Right lobe of liver (tissue), 6 donors: ENCODE data around the gene ALDH16A1. TPM values are rescaled to one million over a fixed set of nuclear protein-coding genes. Genes with fewer than 3 reads are reported as not detected.

Experiments used
- ATAC-seq, 4 donors: fragments of 200-7000 bp; cut with Tn5 transposase; one replicate each; pipeline ENCODE4 v1.9.1; 2020; ENCODE audit warnings: mild to moderate bottlenecking in 4 of 4, moderate library complexity in 4 of 4
- DNase-seq, 3 donors: peaks; one replicate each; pipeline ENCODE4 v3.0.0-alpha.2; 2020
- H3K27ac ChIP-seq, 3 donors: fragments of 200-600 bp; one replicate each; pipeline ENCODE4 v1.8.0; 2022
- H3K27me3 ChIP-seq, 2 donors: fragments of 200-600 bp; one replicate each; pipeline ENCODE4 v1.8.0; 2022
- H3K36me3 ChIP-seq, 4 donors: fragments of 200-600 bp; sonication (generic) in 1 of 4; one replicate each; pipeline versions ENCODE4 v1.5.1 to v1.8.0; 2017 to 2022; ENCODE audit warnings: control low read depth in 1 of 4
- H3K4me1 ChIP-seq, 4 donors: fragments of 200-600 bp; sonication (generic) in 1 of 4; one replicate each; pipeline versions ENCODE4 v1.5.1 to v1.8.0; 2017 to 2022; ENCODE audit warnings: control low read depth in 1 of 4
- H3K4me3 ChIP-seq, 3 donors: fragments of 200-600 bp; one replicate each; pipeline ENCODE4 v1.8.0; 2022
- H3K9me3 ChIP-seq, 4 donors: fragments of 200-600 bp; sonication (generic) in 1 of 4; one replicate each; pipeline versions ENCODE4 v1.5.1 to v1.8.0; 2017 to 2022; ENCODE audit warnings: control low read depth in 1 of 4
- POLR2A ChIP-seq: fragments of 450-650 bp; IDR thresholded peaks from one replicate; pipeline ENCODE4 v1.6.1; 2017; ENCODE audit warnings: antibody characterized with exemption, mild to moderate bottlenecking
- WGBS: methylation state at CpG from one replicate; pipeline ENCODE4 v1.1.6; 2018; ENCODE audit warnings: low coverage, low lambda C conversion rate; ENCODE audit not compliant: insufficient coverage; ENCODE audit errors: missing lambda C conversion rate; 5-methylcytosine and 5-hydroxymethylcytosine counted together
- intact Hi-C, 2 donors: fragments of 100-400 bp; cut with DNase I; formaldehyde crosslinking; loops; one replicate each; pipeline versions ENCODE4 v1.11.2 to v1.14.1; 2022
- total RNA-seq, 6 experiments: library from RNA; depleted of rRNA in 2 of 6; stranded (reverse); fragments of >200 nt in 2 of 6; fragmentation: NEBNext Ultra II Directional in 3 of 6; extraction: Animal tissue kit (Norgen Biotek cat#: 25700) in 3 of 6; gene quantifications; one replicate each; pipeline versions ENCODE4 v1.1.0 to v1.2.4, GENCODE V29; 2016 to 2023
- TF ChIP-seq, protein P1 (sequence below), 4 donors: fragments of 200-600 bp in 3 of 4; fragments of 450-650 bp in 1 of 4; IDR thresholded peaks; one replicate each; pipeline versions ENCODE4 v1.5.1 to v1.8.0; 2016 to 2022; ENCODE audit warnings: antibody characterized with exemption in 4 of 4, mild to moderate bottlenecking in 2 of 4
- donor health status: DM: no; HTN: yes; CAD: no.
- donor health status: DM: no; HTN: no; CAD: no.
- donor health status: DM: no; HTN: no; CAD: no.
- donor health status: DM: no; HTN: yes; CAD: no.
- donor health status: DM: no; HTN: yes; CAD: no.

The ALDH16A1 gene
- total RNA-seq, 6 experiments from 2014 or later, result 14.4 to 29.6 (median 19.8) TPM

DNA sequence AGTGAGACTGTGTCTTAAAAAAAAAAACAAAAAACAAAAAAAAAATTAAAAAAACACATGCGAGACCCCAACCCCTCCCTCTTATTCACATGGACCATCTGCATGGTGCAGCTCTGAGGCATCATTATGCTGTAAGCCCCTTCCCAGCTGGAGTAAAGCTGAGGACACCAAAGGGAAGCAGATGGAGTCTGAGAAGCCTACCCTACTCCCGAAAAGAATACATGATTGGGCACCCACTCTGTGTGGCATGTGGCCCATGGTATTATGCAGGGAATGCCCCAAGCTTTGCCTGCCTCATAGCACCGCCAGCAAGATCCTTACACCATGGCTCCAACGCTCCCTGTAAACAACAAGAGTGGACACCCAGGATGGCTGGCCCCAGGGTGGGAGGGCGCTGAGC lies 34.5 kb upstream of the ALDH16A1 start:
- no peak for ATAC-seq
- Histone ChIP-seq H3K4me1 (peaks cover 0 to 7% (median 0%) of the 10 kb centered on the region in 4 donors), H3K4me3 (no peak overlapping the region), H3K9me3 (no peaks in the 10 kb centered on the region), H3K36me3 (no peaks in the 10 kb centered on the region), H3K27me3 (peaks cover 8 to 22% of the 10 kb centered on the region in 2 donors), H3K27ac (no peak overlapping the region)
- intact Hi-C loops, result no loop called here
- no peak for TF ChIP-seq POLR2A
- TF ChIP-seq, protein P1, sequence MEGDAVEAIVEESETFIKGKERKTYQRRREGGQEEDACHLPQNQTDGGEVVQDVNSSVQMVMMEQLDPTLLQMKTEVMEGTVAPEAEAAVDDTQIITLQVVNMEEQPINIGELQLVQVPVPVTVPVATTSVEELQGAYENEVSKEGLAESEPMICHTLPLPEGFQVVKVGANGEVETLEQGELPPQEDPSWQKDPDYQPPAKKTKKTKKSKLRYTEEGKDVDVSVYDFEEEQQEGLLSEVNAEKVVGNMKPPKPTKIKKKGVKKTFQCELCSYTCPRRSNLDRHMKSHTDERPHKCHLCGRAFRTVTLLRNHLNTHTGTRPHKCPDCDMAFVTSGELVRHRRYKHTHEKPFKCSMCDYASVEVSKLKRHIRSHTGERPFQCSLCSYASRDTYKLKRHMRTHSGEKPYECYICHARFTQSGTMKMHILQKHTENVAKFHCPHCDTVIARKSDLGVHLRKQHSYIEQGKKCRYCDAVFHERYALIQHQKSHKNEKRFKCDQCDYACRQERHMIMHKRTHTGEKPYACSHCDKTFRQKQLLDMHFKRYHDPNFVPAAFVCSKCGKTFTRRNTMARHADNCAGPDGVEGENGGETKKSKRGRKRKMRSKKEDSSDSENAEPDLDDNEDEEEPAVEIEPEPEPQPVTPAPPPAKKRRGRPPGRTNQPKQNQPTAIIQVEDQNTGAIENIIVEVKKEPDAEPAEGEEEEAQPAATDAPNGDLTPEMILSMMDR (IDR thresholded peaks at IDR 0.05), result no peak
- 43% methylated on average over 2 of the region's 5 CpGs for WGBS
- no peak for DNase-seq

DNA sequence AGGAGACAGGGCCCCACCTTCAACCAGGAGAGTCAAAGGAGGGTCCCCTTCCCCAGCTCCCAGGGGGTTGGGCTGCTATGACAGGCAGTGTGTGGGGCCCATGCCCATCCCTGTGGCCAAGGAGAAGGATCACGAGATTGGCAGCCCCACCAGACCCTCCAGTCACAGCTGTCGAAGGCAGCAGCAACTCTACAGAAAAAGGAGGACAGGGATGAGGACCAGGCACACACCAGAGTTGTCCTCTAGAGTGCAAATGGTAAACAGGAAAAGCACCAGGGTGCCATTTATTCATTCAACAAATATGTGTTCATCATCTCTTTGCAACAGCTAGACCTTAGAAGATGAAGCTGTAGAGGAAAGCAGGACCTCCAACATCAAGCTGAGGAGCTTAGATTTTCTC lies 33.9 kb upstream of the ALDH16A1 start:
- no peaks in the 10 kb centered on the region for H3K36me3 ChIP-seq
- ATAC-seq, result no peak
- H3K4me1 ChIP-seq, result peaks cover 0 to 7% (median 0%) of the 10 kb centered on the region in 4 donors
- H3K9me3 ChIP-seq, result no peaks in the 10 kb centered on the region
- H3K27me3 ChIP-seq, result peaks cover 9 to 23% of the 10 kb centered on the region in 2 donors
- no peak overlapping the region for H3K27ac ChIP-seq
- no peak overlapping the region for H3K4me3 ChIP-seq
- WGBS, result no CpG with 5 or more reads among the region's 2 CpGs
- TF ChIP-seq, protein P1 (IDR thresholded peaks at IDR 0.05), result no peak
- TF ChIP-seq POLR2A, result no peak
- intact Hi-C loops, result no loop called here
- no peak for DNase-seq

DNA sequence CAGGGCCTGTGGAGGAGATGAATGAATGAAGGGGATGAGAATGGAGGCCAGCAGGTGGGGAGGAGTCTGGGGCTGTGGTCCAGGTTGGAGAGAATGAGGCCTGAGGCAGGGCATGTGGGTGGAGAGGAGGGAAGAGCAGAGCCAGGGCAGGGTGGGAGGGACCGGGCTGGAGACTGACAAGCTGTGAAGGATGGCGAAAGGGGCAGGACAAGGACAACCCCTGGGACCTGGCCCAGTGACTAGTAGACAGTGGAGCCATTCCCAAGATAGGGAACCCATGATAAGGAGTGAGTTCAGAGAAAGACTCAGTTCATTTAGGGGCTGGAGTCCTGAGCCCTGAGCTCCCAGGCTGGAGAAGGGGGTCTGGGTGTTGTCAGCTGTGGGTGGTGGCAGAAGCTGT lies 32.8 kb upstream of the ALDH16A1 start:
- WGBS, result no CpG with 5 or more reads among the region's 2 CpGs
- DNase-seq (no peak), ATAC-seq (no peak)
- H3K4me1 ChIP-seq, result peaks cover 0 to 7% (median 0%) of the 10 kb centered on the region in 4 donors
- no peak overlapping the region for H3K27ac ChIP-seq
- H3K4me3 ChIP-seq, result no peak overlapping the region
- no peaks in the 10 kb centered on the region for H3K36me3 ChIP-seq
- intact Hi-C loops, result no loop called here
- TF ChIP-seq POLR2A, result no peak
- TF ChIP-seq, protein P1 (IDR thresholded peaks at IDR 0.05), result no peak
- H3K9me3 ChIP-seq, result no peaks in the 10 kb centered on the region
- H3K27me3 ChIP-seq, result peaks cover 9 to 23% of the 10 kb centered on the region in 2 donors

DNA sequence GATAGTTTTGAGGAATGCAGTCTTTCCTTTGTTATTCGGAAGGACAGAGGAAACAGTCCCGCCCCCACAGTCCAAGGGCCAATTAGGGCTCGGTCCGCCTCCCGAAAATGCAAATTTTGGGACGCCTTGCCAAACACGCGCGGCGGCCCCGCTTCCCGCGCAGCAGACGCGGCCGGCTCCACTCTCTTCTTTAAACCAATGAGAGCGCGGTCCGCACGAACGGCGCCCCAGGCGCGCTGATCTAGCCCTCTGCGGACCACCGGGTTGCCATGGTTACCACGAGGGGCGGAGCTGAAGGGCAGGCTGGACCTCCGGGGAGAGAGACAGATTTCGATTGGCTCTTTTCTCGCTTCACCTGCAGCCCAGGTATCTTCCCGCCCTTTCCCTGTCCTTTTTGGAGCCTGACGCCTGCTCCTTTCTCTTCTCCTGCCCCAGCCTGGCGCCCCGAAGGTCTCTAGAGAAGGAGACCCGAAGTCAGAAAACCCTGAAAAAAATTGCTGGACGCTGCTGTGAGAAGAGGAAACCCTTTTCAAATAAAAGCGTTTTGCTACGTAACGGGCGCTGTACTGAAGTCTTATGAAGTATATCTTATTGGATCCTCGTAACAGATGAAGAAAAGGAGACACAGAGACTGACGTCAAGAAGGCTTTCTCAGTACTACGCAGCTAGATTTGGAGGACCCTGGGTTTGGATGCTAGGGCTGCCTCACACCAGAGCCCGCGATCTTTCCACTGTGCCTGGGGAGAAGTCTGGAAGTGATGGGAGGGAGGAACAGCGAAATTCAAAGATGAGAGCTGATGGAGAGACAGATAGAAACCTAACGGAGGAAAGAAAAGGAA lies 31.8 kb upstream of the ALDH16A1 start:
- Histone ChIP-seq H3K4me1 (peaks cover 0 to 7% (median 0%) of the 10 kb centered on the region in 4 donors), H3K36me3 (no peaks in the 10 kb centered on the region), H3K27me3 (peaks cover 9 to 23% of the 10 kb centered on the region in 2 donors), H3K4me3 (no peak overlapping the region), H3K27ac (no peak overlapping the region), H3K9me3 (no peaks in the 10 kb centered on the region)
- intact Hi-C loops, result no loop called here
- TF ChIP-seq, protein P1 (IDR thresholded peaks at IDR 0.05), result no peak
- no peak for TF ChIP-seq POLR2A
- DNase-seq (peak in 2 of 3 donors; percentile 58 to 60), ATAC-seq (peak; percentile 51 to 77 (median 69))
- WGBS, result 14% methylated on average over 24 of the region's 48 CpGs
